Measurements from ENCODE around the gene GCLC.
A peak's percentile ranks its signal among the peaks of the same experiment; 100 is the strongest.

DNA sequence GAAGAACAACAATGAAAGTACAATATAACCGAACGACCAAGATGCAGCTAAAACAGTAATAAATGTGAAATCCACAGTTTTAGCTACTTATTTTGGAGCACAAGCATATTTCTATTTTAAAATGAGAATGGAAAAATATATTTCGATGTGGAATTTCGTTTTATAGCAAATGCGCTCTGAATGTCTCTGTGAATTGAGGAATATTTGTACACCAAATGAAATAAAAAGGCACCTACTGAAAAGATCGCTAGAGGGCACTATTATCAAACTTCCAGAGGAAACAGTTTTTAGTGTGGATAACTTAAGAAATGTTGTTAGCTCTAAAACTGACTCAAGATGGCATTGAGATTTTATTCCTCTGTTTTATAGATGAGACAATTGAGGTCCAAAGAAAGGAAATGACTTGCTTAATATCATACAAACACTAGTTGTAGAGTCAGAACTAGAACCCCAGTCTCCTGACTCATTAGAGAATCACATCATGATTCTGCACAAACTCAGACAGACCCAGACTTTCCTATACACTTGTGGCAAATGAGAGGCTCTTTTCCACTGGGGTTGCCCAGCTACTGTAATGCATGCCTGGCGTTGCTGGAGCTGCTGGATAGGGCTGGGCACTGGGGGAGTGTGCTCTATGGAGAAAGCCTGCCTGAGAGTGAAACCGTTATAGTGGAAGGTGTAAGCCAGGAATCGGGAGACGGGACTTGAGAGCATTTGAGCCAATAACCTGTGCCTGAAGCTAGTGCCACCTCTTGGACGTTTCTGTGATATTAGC is 51.9 kb downstream of the GCLC start:
- TF ChIP-seq POLR2AphosphoS5 (IDR thresholded peaks at IDR 0.05): peak; percentile 27
- TF ChIP-seq, protein P1, sequence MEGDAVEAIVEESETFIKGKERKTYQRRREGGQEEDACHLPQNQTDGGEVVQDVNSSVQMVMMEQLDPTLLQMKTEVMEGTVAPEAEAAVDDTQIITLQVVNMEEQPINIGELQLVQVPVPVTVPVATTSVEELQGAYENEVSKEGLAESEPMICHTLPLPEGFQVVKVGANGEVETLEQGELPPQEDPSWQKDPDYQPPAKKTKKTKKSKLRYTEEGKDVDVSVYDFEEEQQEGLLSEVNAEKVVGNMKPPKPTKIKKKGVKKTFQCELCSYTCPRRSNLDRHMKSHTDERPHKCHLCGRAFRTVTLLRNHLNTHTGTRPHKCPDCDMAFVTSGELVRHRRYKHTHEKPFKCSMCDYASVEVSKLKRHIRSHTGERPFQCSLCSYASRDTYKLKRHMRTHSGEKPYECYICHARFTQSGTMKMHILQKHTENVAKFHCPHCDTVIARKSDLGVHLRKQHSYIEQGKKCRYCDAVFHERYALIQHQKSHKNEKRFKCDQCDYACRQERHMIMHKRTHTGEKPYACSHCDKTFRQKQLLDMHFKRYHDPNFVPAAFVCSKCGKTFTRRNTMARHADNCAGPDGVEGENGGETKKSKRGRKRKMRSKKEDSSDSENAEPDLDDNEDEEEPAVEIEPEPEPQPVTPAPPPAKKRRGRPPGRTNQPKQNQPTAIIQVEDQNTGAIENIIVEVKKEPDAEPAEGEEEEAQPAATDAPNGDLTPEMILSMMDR (IDR thresholded peaks at IDR 0.05): peak; percentile 29 to 80 (median 76)
